ENCODE measurements around the gene AUP1. TPM values are rescaled to one million over a fixed set of nuclear protein-coding genes. Genes with fewer than 3 reads are reported as not detected.

AUP1 gene
- total and polyA plus RNA-seq, 9 of the 15 experiments (the other 6 are each of a cell fraction or from before 2014, with no cell fraction given) = 70.7 to 245 (median 165) TPM

DNA sequence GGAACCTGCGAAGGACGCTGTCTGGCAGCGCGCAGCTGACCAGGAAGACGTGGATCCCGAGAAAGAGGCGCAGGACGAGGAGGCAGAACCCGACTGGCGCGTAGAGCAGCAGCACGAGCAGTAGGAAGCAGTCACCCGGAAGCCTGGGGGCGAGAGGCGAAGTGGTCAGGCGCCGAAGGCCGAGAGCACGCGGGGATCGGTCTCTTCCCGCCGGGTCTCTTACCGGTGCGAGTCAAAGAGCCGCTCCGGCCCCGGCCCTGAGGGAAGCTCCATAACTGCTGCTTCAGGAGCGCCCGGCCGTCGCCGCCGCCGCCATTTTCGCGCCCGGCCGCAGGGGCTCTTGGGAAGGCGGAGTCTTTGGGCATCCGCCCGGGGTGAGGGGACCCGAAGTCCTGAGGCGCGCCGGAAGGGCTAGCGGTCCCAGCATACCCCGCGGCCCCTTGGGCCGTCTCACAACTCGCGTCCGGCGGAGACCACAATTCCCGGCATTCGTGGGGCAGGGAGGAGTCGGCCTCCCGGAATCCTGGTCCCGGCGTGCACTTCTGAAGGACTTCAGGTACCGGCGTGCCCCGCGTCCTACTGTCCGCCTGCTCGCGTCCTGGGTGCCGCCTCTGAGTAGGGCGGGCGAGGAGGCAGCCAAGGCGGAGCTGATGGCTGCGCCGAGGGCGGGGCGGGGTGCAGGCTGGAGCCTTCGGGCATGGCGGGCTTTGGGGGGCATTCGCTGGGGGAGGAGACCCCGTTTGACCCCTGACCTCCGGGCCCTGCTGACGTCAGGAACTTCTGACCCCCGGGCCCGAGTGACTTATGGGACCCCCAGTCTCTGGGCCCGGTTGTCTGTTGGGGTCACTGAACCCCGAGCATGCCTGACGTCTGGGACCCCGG, at the start of gene AUP1, which contains the start of gene HTRA2 (continued):
- TF ChIP-seq CBX8 (IDR thresholded peaks at IDR 0.05; ENCODE audit: borderline replicate concordance, extremely low read depth, low read depth, low read length, poor library complexity, severe bottlenecking) (no peak), ETV5 (CRISPR knock-in tag; IDR thresholded peaks at IDR 0.05; ENCODE audit: low read depth) (peak; percentile 83), GTF2F1 (IDR thresholded peaks at IDR 0.05; ENCODE audit: low read depth, low read length) (peak; percentile 49; the same call in 1 of the 2 replicates), SMARCE1 (IDR thresholded peaks at IDR 0.05) (0 out of 2 replicates have a peak, but pooled peaks have one; percentile 14), CREB1 (IDR thresholded peaks at IDR 0.05) (peak; percentile 84), CREB1 (CRISPR knock-in tag; IDR thresholded peaks at IDR 0.05) (peak; percentile 73), FOXA1 (IDR thresholded peaks at IDR 0.05; ENCODE audit: borderline replicate concordance) (no peak), RBM17 (IDR thresholded peaks at IDR 0.05; ENCODE audit: borderline replicate concordance, low read depth, low read length) (no peak), ZNF431 (CRISPR knock-in tag; IDR thresholded peaks at IDR 0.05) (no peak), SAP30 (IDR thresholded peaks at IDR 0.05; ENCODE audit: borderline replicate concordance, insufficient read depth, low read depth, low read length, poor library complexity, severe bottlenecking) (peak; percentile 81), SMARCB1 (IDR thresholded peaks at IDR 0.05; ENCODE audit: insufficient read length, low read depth) (no peak), FOXA3 (CRISPR knock-in tag; conservative IDR thresholded peaks at IDR 0.05 in 1 of 2, IDR thresholded peaks at IDR 0.05 in 1 of 2) (no peak), SMARCC2 (IDR thresholded peaks at IDR 0.05; ENCODE audit: low read depth) (no peak), HMG20B (CRISPR knock-in tag; IDR thresholded peaks at IDR 0.05) (no peak), CCAR2 (IDR thresholded peaks at IDR 0.05; ENCODE audit: low read depth, low read length) (no peak), ZFP30 (CRISPR knock-in tag; IDR thresholded peaks at IDR 0.05; ENCODE audit: borderline replicate concordance) (no peak), PCBP2 (IDR thresholded peaks at IDR 0.05; ENCODE audit: low read depth, low read length, poor library complexity, severe bottlenecking) (no peak), ZNF184 (CRISPR knock-in tag; IDR thresholded peaks at IDR 0.05) (no peak), NR1H2 (CRISPR knock-in tag; IDR thresholded peaks at IDR 0.05) (no peak), RBM25 (IDR thresholded peaks at IDR 0.05; ENCODE audit: low read depth, low read length, severe bottlenecking) (no peak), ZNF584 (CRISPR knock-in tag; IDR thresholded peaks at IDR 0.05; ENCODE audit: low read depth) (no peak), ZNF224 (CRISPR knock-in tag; IDR thresholded peaks at IDR 0.05) (no peak), FOXP1 (CRISPR knock-in tag; IDR thresholded peaks at IDR 0.05) (peak; percentile 74; the same call in 1 of the 2 replicates), ZNF133 (CRISPR knock-in tag; IDR thresholded peaks at IDR 0.05) (no peak), RAD21 (CRISPR knock-in tag; conservative IDR thresholded peaks at IDR 0.05 in 1 of 2, IDR thresholded peaks at IDR 0.05 in 1 of 2) (no peak)
- TF ChIP-seq, protein P1, sequence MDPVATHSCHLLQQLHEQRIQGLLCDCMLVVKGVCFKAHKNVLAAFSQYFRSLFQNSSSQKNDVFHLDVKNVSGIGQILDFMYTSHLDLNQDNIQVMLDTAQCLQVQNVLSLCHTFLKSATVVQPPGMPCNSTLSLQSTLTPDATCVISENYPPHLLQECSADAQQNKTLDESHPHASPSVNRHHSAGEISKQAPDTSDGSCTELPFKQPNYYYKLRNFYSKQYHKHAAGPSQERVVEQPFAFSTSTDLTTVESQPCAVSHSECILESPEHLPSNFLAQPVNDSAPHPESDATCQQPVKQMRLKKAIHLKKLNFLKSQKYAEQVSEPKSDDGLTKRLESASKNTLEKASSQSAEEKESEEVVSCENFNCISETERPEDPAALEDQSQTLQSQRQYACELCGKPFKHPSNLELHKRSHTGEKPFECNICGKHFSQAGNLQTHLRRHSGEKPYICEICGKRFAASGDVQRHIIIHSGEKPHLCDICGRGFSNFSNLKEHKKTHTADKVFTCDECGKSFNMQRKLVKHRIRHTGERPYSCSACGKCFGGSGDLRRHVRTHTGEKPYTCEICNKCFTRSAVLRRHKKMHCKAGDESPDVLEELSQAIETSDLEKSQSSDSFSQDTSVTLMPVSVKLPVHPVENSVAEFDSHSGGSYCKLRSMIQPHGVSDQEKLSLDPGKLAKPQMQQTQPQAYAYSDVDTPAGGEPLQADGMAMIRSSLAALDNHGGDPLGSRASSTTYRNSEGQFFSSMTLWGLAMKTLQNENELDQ (CRISPR knock-in tag; IDR thresholded peaks at IDR 0.05; ENCODE audit: borderline replicate concordance) = no peak

All from K562 (cell line).